HepG2 (cell line): ENCODE data around the gene GRIN2C. TPM values are rescaled to one million over a fixed set of nuclear protein-coding genes. Genes with fewer than 3 reads are reported as not detected.

Experiments used
- ATAC-seq: fragments of 200-7000 bp; cut with Tn5 transposase; 3 replicates; pipeline ENCODE4 v1.9.1; 2020; ENCODE audit warnings: mild to moderate bottlenecking, moderate library complexity
- BruUV-seq: library from RNA; stranded (reverse); fragments of 400-500 nt; replicated peaks from 2 replicates; lab custom pipeline; 2021; lab: Mats Ljungman, UMichigan
- CTCF ChIA-PET: fragments of 300-600 bp; formaldehyde crosslinking; extraction: SDS; loops from one replicate; lab custom pipeline; 2021; ENCODE audit warnings: low total read pairs, inconsistent platforms, low intra/inter-chr PET ratio; lab: Yijun Ruan, JAX
- POLR2A ChIA-PET: fragments of 350-600 bp; sonication (Branson Sonifier 250); formaldehyde crosslinking; loops from one replicate; lab custom pipeline; 2020; ENCODE audit warnings: antibody characterized with exemption, inconsistent platforms; lab: Yijun Ruan, JAX
- DNase-seq: peaks from one replicate; pipeline ENCODE4 v3.0.0-alpha.2; 2015; ENCODE audit warnings: low spot score
- FAIRE-seq: peaks from 3 replicates; lab custom pipeline; 2011; peaks lifted over from hg19 to GRCh38; lab: Jason Lieb, UNC
- H2AFZ ChIP-seq: one replicate; pipeline ENCODE4 v1.6.1; 2011; ENCODE audit warnings: low read length, inconsistent platforms
- H3K27ac ChIP-seq: fragments of 300-600 bp; 3 replicates; pipeline ENCODE4 v1.8.0; 2011; ENCODE audit warnings: mixed run types, mild to moderate bottlenecking, mixed read lengths, low read length, inconsistent platforms; ENCODE audit not compliant: insufficient read depth; ENCODE audit errors: extremely low read length
- H3K27me3 ChIP-seq, 2 experiments: fragments of 200-600 bp in 1 of 2; 2 replicates in 1 of 2; 3 replicates in 1 of 2; pipeline versions ENCODE4 v1.6.0 to v1.8.0; 2011; ENCODE audit warnings: low read length in 2 of 2, mild to moderate bottlenecking in 2 of 2, moderate library complexity in 2 of 2, inconsistent platforms in 1 of 2; ENCODE audit not compliant: insufficient read depth in 2 of 2, control insufficient read depth in 1 of 2
- H3K36me3 ChIP-seq, 2 experiments: fragments of 200-600 bp in 1 of 2; replicated peaks in 1 of 2; 2 replicates in 1 of 2; 3 replicates in 1 of 2; pipeline versions ENCODE4 v1.5.1 to v1.8.0; 2011; ENCODE audit warnings: low read length in 2 of 2, inconsistent platforms in 1 of 2; ENCODE audit not compliant: insufficient read depth in 2 of 2, control insufficient read depth in 1 of 2
- H3K4me1 ChIP-seq: 2 replicates; pipeline ENCODE4 v1.5.1; 2012; ENCODE audit warnings: low read length, inconsistent platforms; ENCODE audit not compliant: insufficient read depth
- H3K4me2 ChIP-seq: 2 replicates; pipeline ENCODE4 v1.6.0; 2011; ENCODE audit warnings: low read depth, low read length, inconsistent platforms
- H3K4me3 ChIP-seq, 3 experiments: fragments of 200-600 bp in 1 of 3; sonication (generic), shearing (Covaris generic) in 1 of 3; replicated peaks in 1 of 3; 2 replicates each; pipeline ENCODE4 v1.5.1; 2011 to 2016; ENCODE audit warnings: low read length in 3 of 3, inconsistent platforms in 2 of 3, low read depth in 2 of 3, mild to moderate bottlenecking in 2 of 3, control low read depth in 1 of 3, mixed read lengths in 1 of 3; ENCODE audit not compliant: insufficient read depth in 1 of 3
- H3K79me2 ChIP-seq: one replicate; pipeline ENCODE4 v1.6.1; 2011; ENCODE audit warnings: low read length, inconsistent platforms; ENCODE audit not compliant: insufficient read depth
- H3K9ac ChIP-seq: 2 replicates; pipeline ENCODE4 v1.6.0; 2011; ENCODE audit warnings: mild to moderate bottlenecking, low read depth, low read length, inconsistent platforms; ENCODE audit not compliant: insufficient read depth
- H3K9me3 ChIP-seq: 2 replicates; pipeline ENCODE4 v1.5.1; 2012; ENCODE audit warnings: mild to moderate bottlenecking, low read length
- H4K20me1 ChIP-seq: 2 replicates; pipeline ENCODE4 v1.6.0; 2011; ENCODE audit warnings: inconsistent platforms, mild to moderate bottlenecking, low read length, moderate library complexity; ENCODE audit not compliant: insufficient read depth
- HOXA9 ChIP-seq: sonication (generic); formaldehyde crosslinking; IDR thresholded peaks from 2 replicates; pipeline ENCODE4 v1.8.1; 2022; ENCODE audit warnings: missing genetic modification reagents, mild to moderate bottlenecking, moderate library complexity, borderline replicate concordance
- IRF2 ChIP-seq: IDR thresholded peaks from 2 replicates; pipeline ENCODE4 v1.6.1; 2018; ENCODE audit warnings: missing genetic modification reagents, missing compliant biosample characterization
- KLF13 ChIP-seq: sonication (generic); formaldehyde crosslinking; IDR thresholded peaks from 2 replicates; pipeline ENCODE4 v1.4.0; 2020; ENCODE audit warnings: mild to moderate bottlenecking, missing genetic modification reagents
- NFRKB ChIP-seq: fragments of 450-650 bp; IDR thresholded peaks from 2 replicates; pipeline ENCODE4 v1.6.1; 2017
- NFYB ChIP-seq: sonication (generic); formaldehyde crosslinking; IDR thresholded peaks from 2 replicates; pipeline ENCODE4 v1.4.0; 2020; ENCODE audit warnings: missing genetic modification reagents
- NFYC ChIP-seq: IDR thresholded peaks from 2 replicates; pipeline ENCODE4 v1.6.1; 2016; ENCODE audit warnings: missing genetic modification reagents, missing compliant biosample characterization
- SP5 ChIP-seq: IDR thresholded peaks from 2 replicates; pipeline ENCODE4 v1.6.1; 2016; ENCODE audit warnings: low read depth, borderline replicate concordance
- TOPORS ChIP-seq: sonication (generic); formaldehyde crosslinking; IDR thresholded peaks from 2 replicates; pipeline ENCODE4 v1.8.0; 2023; ENCODE audit warnings: mild to moderate bottlenecking, missing genetic modification reagents
- ZNF335 ChIP-seq: sonication (generic); formaldehyde crosslinking; IDR thresholded peaks from 2 replicates; pipeline ENCODE4 v1.4.0; 2020; ENCODE audit warnings: missing genetic modification reagents
- ZNF746 ChIP-seq: sonication (generic); formaldehyde crosslinking; IDR thresholded peaks from 2 replicates; pipeline ENCODE4 v1.8.0; 2022; ENCODE audit warnings: mild to moderate bottlenecking, missing genetic modification reagents
- ZNF839 ChIP-seq: sonication (generic); formaldehyde crosslinking; IDR thresholded peaks from 2 replicates; pipeline ENCODE4 v1.4.0; 2020; ENCODE audit warnings: missing genetic modification reagents, mild to moderate bottlenecking, borderline replicate concordance
- WGBS: methylation state at CpG from one replicate; pipeline ENCODE4 v1.1.6; 2017; ENCODE audit warnings: low lambda C conversion rate; 5-methylcytosine and 5-hydroxymethylcytosine counted together
- in situ Hi-C: cut with HindIII; loops from 2 replicates; pipeline ENCODE4 v1.10.0; 2017; ENCODE audit warnings: low pct_unique_long_range_greater_than_20kb; ENCODE audit not compliant: extremely low pct_ligation_motif_present
- intact Hi-C: fragments of 100-400 bp; cut with micrococcal nuclease; formaldehyde crosslinking; loops from one replicate; pipeline ENCODE4 v1.10.0; 2022; ENCODE audit not compliant: unreplicated experiment
- polyA plus RNA-seq, 8 experiments: library from polyadenylated mRNA; depleted of rRNA in 3 of 8; stranded (reverse) in 7 of 8; unstranded in 1 of 8; fragments of >200 nt; fragmentation: Illumina TruSeq in 4 of 8; extraction: Trizol in 4 of 8; gene quantifications; 2 replicates each; pipeline versions ENCODE4 v1.2.1 to v1.2.3, GENCODE V29; 2011 to 2016; ENCODE audit warnings: low read depth in 4 of 8, missing spikeins in 1 of 8, mixed read lengths in 1 of 8; ENCODE audit not compliant: insufficient read depth in 1 of 8
- total RNA-seq, 5 experiments: library from RNA; depleted of rRNA; stranded (reverse); fragments of >200 nt; fragmentation: Illumina TruSeq; extraction: Trizol; gene quantifications; 2 replicates each; pipeline ENCODE4 v1.2.3, GENCODE V29; 2016; ENCODE audit warnings: low read depth in 1 of 5
- TF ChIP-seq, protein P1 (sequence below): sonication (generic); formaldehyde crosslinking; IDR thresholded peaks from 2 replicates; pipeline ENCODE4 v1.8.1; 2023; ENCODE audit warnings: missing genetic modification reagents, mild to moderate bottlenecking, borderline replicate concordance
- TF ChIP-seq, protein P2 (sequence below): sonication (generic); formaldehyde crosslinking; IDR thresholded peaks from 2 replicates; pipeline ENCODE4 v1.5.1; 2020; ENCODE audit warnings: missing genetic modification reagents, mild to moderate bottlenecking, borderline replicate concordance

GRIN2C gene
- total and polyA plus RNA-seq, 2 of the 13 experiments (the other 11 are each of a cell fraction or from before 2014, with no cell fraction given): 0.03 to 0.11 TPM

DNA sequence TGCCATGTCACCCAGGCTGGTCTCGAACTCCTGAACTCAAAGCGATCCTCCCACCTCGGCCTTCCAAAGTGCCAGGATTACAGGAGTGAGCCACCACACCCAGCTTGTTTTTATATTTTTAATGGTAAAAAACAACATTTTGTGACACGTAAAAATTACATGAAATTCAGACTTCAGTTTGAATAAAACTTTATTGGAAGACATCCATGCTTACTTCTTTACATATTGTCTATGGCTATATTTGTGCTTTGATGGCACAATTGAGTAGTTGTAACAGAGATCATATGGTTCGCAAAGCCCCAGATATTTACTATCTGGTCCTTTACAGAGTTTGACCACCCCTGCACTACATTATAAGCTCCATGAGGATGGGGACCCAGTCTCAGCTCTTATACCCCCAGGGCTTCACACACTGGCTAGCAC is 14.9 kb upstream of the GRIN2C start (continued):
- no peak for TF ChIP-seq ZNF839 (CRISPR knock-in tag)
- no peak for TF ChIP-seq SP5 (CRISPR knock-in tag)

DNA sequence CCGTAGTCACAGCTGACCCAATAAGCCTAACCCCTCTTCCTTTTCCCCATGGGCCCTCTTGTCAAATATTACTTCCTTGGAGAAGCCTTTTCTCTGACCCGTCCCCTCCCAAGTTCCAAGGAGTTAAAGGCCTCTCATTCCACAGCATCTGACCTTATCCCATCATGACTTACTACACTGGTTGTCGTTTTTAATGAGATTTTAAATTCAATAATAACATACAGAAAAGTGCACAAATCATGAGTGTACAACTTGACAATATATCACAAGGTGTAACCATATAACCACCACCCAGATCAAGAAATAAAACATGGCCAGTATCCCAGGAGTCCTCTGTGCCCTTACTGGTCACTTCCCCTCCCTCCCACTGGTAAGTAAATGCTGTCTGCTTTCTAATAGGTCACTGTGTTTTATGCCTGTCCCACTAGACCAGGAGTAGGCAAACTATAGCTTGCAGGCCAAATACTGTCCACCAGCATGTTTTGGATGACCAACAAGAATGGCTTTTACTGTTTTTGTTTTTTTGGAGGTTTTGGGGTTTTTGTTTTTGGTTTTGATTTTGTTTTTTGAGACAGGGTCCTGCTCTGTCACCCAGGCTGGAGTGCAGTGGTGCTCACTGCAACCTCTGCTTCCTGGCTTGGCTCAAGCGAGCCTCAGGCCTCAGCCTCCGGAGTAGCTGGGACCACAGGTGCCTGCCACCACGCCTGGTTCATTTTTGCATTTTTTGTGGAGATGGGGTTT is 14.4 kb upstream of the GRIN2C start:
- ATAC-seq: 0 out of 3 replicates have a peak, but pooled peaks have one; percentile 4
- H4K20me1 ChIP-seq: no peaks in the 10 kb centered on the region
- CTCF ChIA-PET: no interaction called here
- H3K79me2 ChIP-seq: peaks cover 11% of the 10 kb centered on the region
- peak overlapping the region; percentile 85 for H3K4me2 ChIP-seq
- TSS peak; percentile 100 for BruUV-seq
- TF ChIP-seq, protein P1, sequence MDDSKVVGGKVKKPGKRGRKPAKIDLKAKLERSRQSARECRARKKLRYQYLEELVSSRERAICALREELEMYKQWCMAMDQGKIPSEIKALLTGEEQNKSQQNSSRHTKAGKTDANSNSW: 0 out of 2 replicates have a peak, but pooled peaks have one; percentile 14
- TF ChIP-seq, protein P2, sequence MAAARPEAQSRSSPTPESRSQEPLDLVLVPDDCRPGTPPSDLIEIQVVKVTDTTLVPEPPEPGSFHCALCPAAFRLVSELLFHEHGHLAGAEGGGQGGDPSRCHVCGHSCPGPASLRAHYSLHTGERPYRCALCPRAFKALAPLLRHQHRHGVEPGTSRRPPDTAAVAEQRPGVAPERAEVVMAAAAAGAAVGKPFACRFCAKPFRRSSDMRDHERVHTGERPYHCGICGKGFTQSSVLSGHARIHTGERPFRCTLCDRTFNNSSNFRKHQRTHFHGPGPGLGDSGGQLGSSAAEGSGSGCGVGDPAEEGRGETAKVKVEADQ (CRISPR knock-in tag): peak; percentile 24; the same call in 1 of the 2 replicates
- no peak for TF ChIP-seq TOPORS (CRISPR knock-in tag)
- 0 out of 2 replicates have a peak, but pooled peaks have one; percentile 8 for TF ChIP-seq IRF2 (CRISPR knock-in tag)
- 0 out of 2 replicates have a peak, but pooled peaks have one; percentile 1 for TF ChIP-seq ZNF335 (CRISPR knock-in tag)
- TF ChIP-seq NFRKB: no peak
- 0 out of 2 replicates have a peak, but pooled peaks have one; percentile 1 for TF ChIP-seq ZNF746
- TF ChIP-seq KLF13 (CRISPR knock-in tag): no peak
- TF ChIP-seq NFYB (CRISPR knock-in tag): peak; percentile 49; the same call in 1 of the 2 replicates
- peak; percentile 58 for TF ChIP-seq NFYC (CRISPR knock-in tag)
- TF ChIP-seq HOXA9 (CRISPR knock-in tag): no peak
- TF ChIP-seq, all 625 proteins: peak for 7
- Histone ChIP-seq H2AFZ (no peak overlapping the region), H3K27me3 (peaks cover 0 to 15% of the 10 kb centered on the region in 2 experiments; a peak in 4 of 5 replicates), H3K9ac (peak overlapping the region; percentile 72), H3K4me1 (peaks cover 83% of the 10 kb centered on the region), H3K36me3 (peaks cover 0 to 1% of the 10 kb centered on the region in 2 experiments; a peak in 1 of 5 replicates), H3K4me3 (peak overlapping the region; percentile 70 to 85 (median 79)), H3K9me3 (no peaks in the 10 kb centered on the region), H3K27ac (peak overlapping the region; percentile 70)
- FAIRE-seq (peak; percentile 84), DNase-seq (peak; percentile 54)
- intact Hi-C loops (no loop called here), in situ Hi-C loops (no loop called here)
- WGBS: 55% methylated on average over 6 of the region's 6 CpGs
- POLR2A ChIA-PET: interaction anchor here (0.8 to 3.2 kb wide), 26 partner anchors 8 to 520 kb away, joined by 3 to 60 read pairs (median 8); partner anchors contain the start of genes MRPL58, NAT9 and RAB37
